Prostate gland (tissue), 2 donors: ENCODE data around the gene ADORA3.

Source experiments
- CTCF ChIP-seq, 4 experiments: fragments of 200-600 bp in 2 of 4; fragments of 450-650 bp in 2 of 4; sonication (generic) in 2 of 4; IDR thresholded peaks; 1 replicate in 3 of 4; 2 replicates in 1 of 4; pipeline ENCODE4 v1.5.1; 2016 to 2019; ENCODE audit warnings: antibody characterized with exemption in 4 of 4, mild to moderate bottlenecking in 2 of 4, moderate library complexity in 2 of 4
- POLR2A ChIP-seq: fragments of 450-650 bp; IDR thresholded peaks from one replicate; pipeline ENCODE4 v1.6.1; 2016; ENCODE audit warnings: antibody characterized with exemption, mild to moderate bottlenecking

- TF ChIP-seq CTCF (IDR thresholded peaks at IDR 0.05) (no peak), POLR2A (no peak)
Measured at GRCh38 chr1:111476761-111477309, 26.6 kb downstream of the ADORA3 start.
